GM21528 (cell line): ENCODE data around the gene FKBP3.

ENCODE experiments used
- ATAC-seq: cut with Tn5 transposase; IDR thresholded peaks from one replicate; pipeline ENCODE4 v1.9.1; 2021; ENCODE audit warnings: mild to moderate bottlenecking, moderate library complexity; ENCODE audit not compliant: unreplicated experiment, low FRiP score

The FKBP3 gene

GRCh38 chr14:45065956-45066355, 68.3 kb downstream of the FKBP3 start:
- ATAC-seq: no peak
